A549 (cell line): ENCODE data around the gene PDE8B. TPM values are rescaled to one million over a fixed set of nuclear protein-coding genes. Genes with fewer than 3 reads are reported as not detected.

ENCODE experiments used
- ATAC-seq, 2 experiments: fragments of 200-7000 bp in 1 of 2; fragments of >200 bp in 1 of 2; cut with Nextera tagmentation in 1 of 2; cut with Tn5 transposase in 1 of 2; 3 replicates each; pipeline versions ENCODE4 v1.8.0 to v1.9.1; 2018 to 2020; ENCODE audit warnings: mild to moderate bottlenecking in 1 of 2, moderate library complexity in 1 of 2
- CTCF ChIA-PET: fragments of 300-600 bp; sonication (Branson Sonifier 250); formaldehyde crosslinking; extraction: SDS; loops from one replicate; lab custom pipeline; 2021; ENCODE audit warnings: antibody characterized with exemption, inconsistent platforms; lab: Yijun Ruan, JAX
- POLR2A ChIA-PET: fragments of 350-600 bp; formaldehyde crosslinking; extraction: SDS; loops from one replicate; lab custom pipeline; 2021; ENCODE audit warnings: antibody characterized with exemption, inconsistent platforms; lab: Yijun Ruan, JAX
- DNase-seq, 2 experiments: peaks; one replicate each; pipeline versions ENCODE4 v3.0.0 to v3.0.0-alpha.2; 2011 to 2016; ENCODE audit warnings: low read depth in 1 of 2, low spot score in 1 of 2
- FAIRE-seq: peaks from 2 replicates; lab custom pipeline; 2011; peaks lifted over from hg19 to GRCh38; lab: Jason Lieb, UNC
- H3K27ac ChIP-seq, 2 experiments: fragments of >200 bp; sonication (Bioruptor Twin); formaldehyde crosslinking; 3 replicates each; pipeline ENCODE4 v1.5.1; 2016 to 2017
- H3K4me1 ChIP-seq: fragments of >200 bp; sonication (Bioruptor Twin); formaldehyde crosslinking; 3 replicates; pipeline ENCODE4 v1.6.1; 2016
- H3K4me2 ChIP-seq: fragments of >200 bp; sonication (Bioruptor Twin); formaldehyde crosslinking; 3 replicates; pipeline ENCODE4 v1.6.1; 2016
- H3K4me3 ChIP-seq: fragments of >200 bp; sonication (Bioruptor Twin); formaldehyde crosslinking; 3 replicates; pipeline ENCODE4 v1.5.1; 2016
- H3K9me3 ChIP-seq: fragments of >200 bp; sonication (Bioruptor Twin); formaldehyde crosslinking; 3 replicates; pipeline ENCODE4 v1.6.1; 2016
- CEBPB ChIP-seq, 2 experiments: fragments of >200 bp in 1 of 2; sonication (Bioruptor Twin) in 1 of 2; formaldehyde crosslinking in 1 of 2; IDR thresholded peaks; 2 replicates each; pipeline ENCODE4 v1.6.1; 2012 to 2016
- CTCF ChIP-seq: fragments of >200 bp; sonication (Bioruptor Twin); formaldehyde crosslinking; IDR thresholded peaks from 3 replicates; pipeline ENCODE4 v1.5.1; 2016
- HOXB5 ChIP-seq: fragments of 250-450 bp; sonication (Bioruptor Pico); IDR thresholded peaks from 2 replicates; pipeline ENCODE4 v1.5.0; 2020; ENCODE audit warnings: mild to moderate bottlenecking, moderate library complexity
- JUNB ChIP-seq: fragments of >200 bp; sonication (Bioruptor Twin); formaldehyde crosslinking; IDR thresholded peaks from 2 replicates; pipeline ENCODE4 v1.6.1; 2016
- KDM5A ChIP-seq: fragments of 200-600 bp; sonication (generic); IDR thresholded peaks from 2 replicates; pipeline ENCODE4 v1.6.1; 2016; ENCODE audit warnings: antibody characterized with exemption, mild to moderate bottlenecking
- MAX ChIP-seq: IDR thresholded peaks from 2 replicates; pipeline ENCODE4 v1.6.1; 2012
- MYC ChIP-seq: IDR thresholded peaks from 2 replicates; pipeline ENCODE4 v1.6.1; 2012; ENCODE audit warnings: mild to moderate bottlenecking, inconsistent platforms, low read length, improper control_type of control experiment, borderline replicate concordance
- NPAS2 ChIP-seq: fragments of 250-450 bp; sonication (Bioruptor Pico); IDR thresholded peaks from 2 replicates; pipeline ENCODE4 v1.8.0; 2022; ENCODE audit warnings: mild to moderate bottlenecking, moderate library complexity, borderline replicate concordance
- NR3C1 ChIP-seq: fragments of >200 bp; sonication (Bioruptor Twin); formaldehyde crosslinking; IDR thresholded peaks from 3 replicates; pipeline ENCODE4 v1.6.1; 2017
- SMC3 ChIP-seq: fragments of >200 bp; sonication (Bioruptor Twin); formaldehyde crosslinking; IDR thresholded peaks from 3 replicates; pipeline ENCODE4 v1.6.1; 2018; ENCODE audit warnings: inconsistent platforms
- SREBF2 ChIP-seq: fragments of 450-650 bp; IDR thresholded peaks from 2 replicates; pipeline ENCODE4 v1.6.1; 2014; ENCODE audit warnings: mild to moderate bottlenecking, moderate library complexity
- TFCP2L1 ChIP-seq: fragments of 250-450 bp; sonication (Bioruptor Pico); IDR thresholded peaks from 2 replicates; pipeline ENCODE4 v1.5.0; 2021; ENCODE audit warnings: mild to moderate bottlenecking
- USF2 ChIP-seq: fragments of 450-650 bp; IDR thresholded peaks from 2 replicates; pipeline ENCODE4 v1.6.1; 2014; ENCODE audit warnings: antibody characterized with exemption
- ZSCAN20 ChIP-seq: fragments of 250-450 bp; sonication (Bioruptor Pico); IDR thresholded peaks from 2 replicates; pipeline ENCODE4 v1.8.0; 2022; ENCODE audit warnings: mild to moderate bottlenecking, moderate library complexity
- WGBS: methylation state at CpG from one replicate; pipeline ENCODE4 v1.1.6; 2017; ENCODE audit errors: missing lambda C conversion rate; 5-methylcytosine and 5-hydroxymethylcytosine counted together
- polyA plus RNA-seq, 4 experiments: library from polyadenylated mRNA; depleted of rRNA in 3 of 4; stranded (reverse); fragments of >200 nt; fragmentation: RNase III in 1 of 4; extraction: RNeasy Plus Mini Kit Qiagen cat#74134 plus additional on column Dnase treatment in 1 of 4; gene quantifications; 2 replicates in 3 of 4; 3 replicates in 1 of 4; pipeline ENCODE4 v1.2.3, GENCODE V29; 2011 to 2017
- TF ChIP-seq, protein P1 (sequence below): fragments of 200-600 bp; sonication (generic); IDR thresholded peaks from 2 replicates; pipeline ENCODE4 v1.6.1; 2016; ENCODE audit warnings: antibody characterized with exemption, mild to moderate bottlenecking, moderate library complexity

Gene PDE8B
- polyA plus RNA-seq, 2 of the 4 experiments (the other 2 are of a cell fraction) = 2.0 to 4.0 TPM

DNA sequence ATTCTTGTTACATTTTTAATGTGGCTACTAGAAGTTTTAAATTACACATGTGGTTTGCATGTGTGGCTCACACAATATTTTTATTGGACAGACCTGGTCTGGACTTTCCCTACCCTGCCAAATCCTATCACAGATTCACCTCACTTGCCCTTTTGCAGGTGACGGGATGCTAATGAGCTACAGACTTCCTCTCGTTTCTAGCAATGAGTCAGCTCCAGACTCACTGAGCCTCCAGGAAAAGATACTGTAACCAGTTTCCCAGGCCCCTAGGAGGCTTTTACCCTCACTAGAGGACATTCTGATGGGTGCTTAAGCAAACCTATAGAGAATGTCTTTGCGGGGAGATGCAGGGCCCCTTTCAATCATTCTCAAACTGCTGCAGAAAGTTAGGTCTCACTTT, 146.3 kb downstream of the PDE8B start:
- FAIRE-seq (no peak), ATAC-seq (no peak), DNase-seq (no peak)
- H3K27ac ChIP-seq = no peak overlapping the region
- POLR2A ChIA-PET = no interaction called here
- H3K9me3 ChIP-seq = no peaks in the 10 kb centered on the region
- H3K4me3 ChIP-seq = no peak overlapping the region
- H3K4me2 ChIP-seq = no peak overlapping the region
- no peak for TF ChIP-seq MYC
- TF ChIP-seq ZSCAN20 (CRISPR knock-in tag) = no peak
- no peak for TF ChIP-seq CTCF
- no peak for TF ChIP-seq USF2
- no peak for TF ChIP-seq SREBF2
- TF ChIP-seq NR3C1 = no peak
- TF ChIP-seq KDM5A = no peak
- no peak for TF ChIP-seq JUNB
- no peak for TF ChIP-seq CEBPB (IDR thresholded peaks at IDR 0.05)
- TF ChIP-seq, protein P1, sequence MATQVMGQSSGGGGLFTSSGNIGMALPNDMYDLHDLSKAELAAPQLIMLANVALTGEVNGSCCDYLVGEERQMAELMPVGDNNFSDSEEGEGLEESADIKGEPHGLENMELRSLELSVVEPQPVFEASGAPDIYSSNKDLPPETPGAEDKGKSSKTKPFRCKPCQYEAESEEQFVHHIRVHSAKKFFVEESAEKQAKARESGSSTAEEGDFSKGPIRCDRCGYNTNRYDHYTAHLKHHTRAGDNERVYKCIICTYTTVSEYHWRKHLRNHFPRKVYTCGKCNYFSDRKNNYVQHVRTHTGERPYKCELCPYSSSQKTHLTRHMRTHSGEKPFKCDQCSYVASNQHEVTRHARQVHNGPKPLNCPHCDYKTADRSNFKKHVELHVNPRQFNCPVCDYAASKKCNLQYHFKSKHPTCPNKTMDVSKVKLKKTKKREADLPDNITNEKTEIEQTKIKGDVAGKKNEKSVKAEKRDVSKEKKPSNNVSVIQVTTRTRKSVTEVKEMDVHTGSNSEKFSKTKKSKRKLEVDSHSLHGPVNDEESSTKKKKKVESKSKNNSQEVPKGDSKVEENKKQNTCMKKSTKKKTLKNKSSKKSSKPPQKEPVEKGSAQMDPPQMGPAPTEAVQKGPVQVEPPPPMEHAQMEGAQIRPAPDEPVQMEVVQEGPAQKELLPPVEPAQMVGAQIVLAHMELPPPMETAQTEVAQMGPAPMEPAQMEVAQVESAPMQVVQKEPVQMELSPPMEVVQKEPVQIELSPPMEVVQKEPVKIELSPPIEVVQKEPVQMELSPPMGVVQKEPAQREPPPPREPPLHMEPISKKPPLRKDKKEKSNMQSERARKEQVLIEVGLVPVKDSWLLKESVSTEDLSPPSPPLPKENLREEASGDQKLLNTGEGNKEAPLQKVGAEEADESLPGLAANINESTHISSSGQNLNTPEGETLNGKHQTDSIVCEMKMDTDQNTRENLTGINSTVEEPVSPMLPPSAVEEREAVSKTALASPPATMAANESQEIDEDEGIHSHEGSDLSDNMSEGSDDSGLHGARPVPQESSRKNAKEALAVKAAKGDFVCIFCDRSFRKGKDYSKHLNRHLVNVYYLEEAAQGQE = no peak
- TF ChIP-seq SMC3 = no peak
- TF ChIP-seq NPAS2 (CRISPR knock-in tag) = no peak
- no peak for TF ChIP-seq TFCP2L1 (CRISPR knock-in tag)
- CTCF ChIA-PET = no interaction called here
- WGBS = 69% methylated on average over 3 of the region's 3 CpGs
- H3K4me1 ChIP-seq = peaks cover 9% of the 10 kb centered on the region; the same call in 2 of the 3 replicates

DNA sequence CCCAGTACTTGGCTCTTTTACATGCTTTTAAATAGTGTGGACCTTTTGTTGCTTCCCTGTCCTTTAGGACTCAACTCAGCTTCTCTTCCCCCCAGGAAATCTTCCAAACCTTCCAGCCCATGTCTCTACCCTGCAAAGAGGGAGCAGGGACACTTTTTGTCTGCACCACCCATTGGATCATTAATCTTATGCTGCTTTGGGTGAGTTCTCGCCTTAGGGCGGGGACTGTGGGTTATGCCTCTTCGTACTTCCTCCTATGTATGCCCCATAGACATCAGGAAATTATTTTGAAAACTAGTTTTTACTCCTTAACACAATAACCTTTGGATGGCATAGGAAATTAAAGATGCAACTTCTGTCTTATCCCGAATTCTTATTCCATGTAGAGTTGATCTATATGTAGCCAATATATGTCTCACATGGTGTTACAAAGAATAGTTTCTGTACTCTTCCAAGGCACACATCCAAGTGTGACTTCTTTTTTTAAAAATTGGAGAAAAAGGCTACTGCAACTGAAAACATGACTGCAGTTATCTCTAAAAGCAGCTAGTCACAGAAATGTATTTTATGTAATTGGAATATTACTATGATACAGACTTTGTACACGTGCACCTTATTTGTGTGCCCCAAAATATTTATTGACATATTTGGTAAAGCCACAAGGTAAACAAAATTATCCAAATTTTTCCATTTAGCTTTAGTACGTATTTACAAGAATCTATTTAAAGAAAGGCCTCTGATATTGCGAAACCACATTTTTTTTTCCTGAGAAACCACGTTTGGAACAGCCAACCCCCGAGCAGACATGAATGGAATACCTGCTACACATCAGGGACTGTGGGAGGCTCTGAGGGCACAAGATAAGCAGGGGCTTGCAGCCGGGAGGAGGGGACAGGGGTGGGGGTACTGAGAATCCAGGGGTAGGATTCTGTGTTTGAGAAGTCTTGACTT, 148.1 kb downstream of the PDE8B start:
- no peak for FAIRE-seq

GRCh38 chr5:77359231-77359630, 148.8 kb downstream of the PDE8B start:
- H3K4me3 ChIP-seq = no peak overlapping the region
- peaks cover 9% of the 10 kb centered on the region; the same call in 2 of the 3 replicates for H3K4me1 ChIP-seq
- ChIA-PET CTCF (interaction anchor here (0.6 kb wide), 1 partner anchor 266 kb away, joined by 5 read pairs; no protein-coding TSS in a partner anchor), POLR2A (no interaction called here)
- TF ChIP-seq NR3C1 = no peak
- TF ChIP-seq MAX = no peak
- no peak for FAIRE-seq
- 68% methylated on average over 6 of the region's 6 CpGs for WGBS
- peak overlapping the region; percentile 17; the same call in 1 of the 3 replicates for H3K4me2 ChIP-seq
- no peak for DNase-seq
- no peaks in the 10 kb centered on the region for H3K9me3 ChIP-seq
- H3K27ac ChIP-seq = no peak overlapping the region
- no peak for ATAC-seq

More for the DNA sequence above, 148.1 kb downstream of the PDE8B start:
- POLR2A ChIA-PET = no interaction called here
- Histone ChIP-seq H3K4me1 (peaks cover 9% of the 10 kb centered on the region; the same call in 2 of the 3 replicates), H3K27ac (no peak overlapping the region), H3K9me3 (no peaks in the 10 kb centered on the region), H3K4me2 (peak overlapping the region; percentile 17; the same call in 1 of the 3 replicates), H3K4me3 (no peak overlapping the region)
- ATAC-seq = no peak
- CTCF ChIA-PET = interaction anchor here (0.6 to 0.7 kb wide), 2 partner anchors 266 to 608 kb away, joined by 3 to 5 read pairs; no protein-coding TSS in a partner anchor
- 58% methylated on average over 10 of the region's 10 CpGs for WGBS
- TF ChIP-seq HOXB5 (CRISPR knock-in tag) (no peak), CEBPB (IDR thresholded peaks at IDR 0.05) (peak; percentile 76 to 77)
- TF ChIP-seq, all 56 proteins: peak for 1
- no peak for DNase-seq
